Stimulated activated CD8-positive, alpha-beta memory T cell treated with anti-CD3 and anti-CD28 coated beads, Interleukin-15, amount 100 ng/mL, for 1 hour (primary cell): ENCODE data around the gene CDK14.

Source experiments
- DNase-seq: peaks from one replicate; pipeline ENCODE4 v3.0.0-alpha.2; 2020; ENCODE audit warnings: low read depth

The CDK14 gene

GRCh38 chr7:90681336-90682022 is 85.4 kb downstream of the CDK14 start:
- no peak for DNase-seq

GRCh38 chr7:90686146-90686545 is 90.0 kb downstream of the CDK14 start:
- DNase-seq: no peak

- no peak for DNase-seq
These were observed 92.7 kb downstream of the CDK14 start for GRCh38 chr7:90688810-90689209.

GRCh38 chr7:90689260-90689659 is 93.1 kb downstream of the CDK14 start:
- DNase-seq: no peak

GRCh38 chr7:90690159-90690858 is 94.2 kb downstream of the CDK14 start:
- no peak for DNase-seq

DNA sequence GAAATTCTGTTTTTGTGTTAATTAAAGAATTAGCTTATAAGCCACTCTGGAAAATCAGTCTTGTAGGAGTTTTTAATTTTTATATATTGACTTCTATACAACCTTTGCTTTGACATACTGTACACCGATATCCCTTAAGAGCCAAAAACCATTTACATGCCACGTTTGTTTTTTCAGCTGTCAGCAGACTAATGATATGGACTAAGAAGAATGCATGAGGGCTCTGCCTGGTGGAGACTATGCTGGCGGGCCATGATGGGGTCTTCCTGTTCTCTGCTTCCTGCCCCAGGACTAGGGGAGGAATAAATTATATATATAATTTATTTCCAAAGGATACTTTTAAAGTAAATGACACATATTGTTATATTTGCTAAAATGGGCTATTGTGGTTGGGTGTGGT is 96.3 kb downstream of the CDK14 start:
- no peak for DNase-seq

GRCh38 chr7:90692947-90693346 is 96.8 kb downstream of the CDK14 start:
- DNase-seq: no peak

DNA sequence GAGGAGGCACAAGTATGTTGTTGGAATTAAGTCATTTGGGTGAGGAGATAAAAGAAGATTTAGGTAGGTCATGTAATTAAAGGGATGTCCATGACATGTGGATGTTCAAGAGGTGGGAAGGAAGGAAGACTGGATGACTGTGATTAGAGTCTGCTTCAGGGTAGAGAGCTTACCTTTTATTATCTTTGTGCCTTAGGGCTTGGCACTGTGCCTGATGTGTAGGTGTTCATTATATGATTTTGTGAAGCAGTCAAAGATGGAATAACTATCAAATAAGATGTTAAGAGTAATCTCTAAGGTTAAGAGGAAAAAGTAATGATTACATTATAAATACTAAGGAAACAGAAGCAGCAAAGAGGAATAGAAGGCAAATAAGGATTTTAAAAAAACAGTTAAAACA is 97.8 kb downstream of the CDK14 start:
- no peak for DNase-seq

DNA sequence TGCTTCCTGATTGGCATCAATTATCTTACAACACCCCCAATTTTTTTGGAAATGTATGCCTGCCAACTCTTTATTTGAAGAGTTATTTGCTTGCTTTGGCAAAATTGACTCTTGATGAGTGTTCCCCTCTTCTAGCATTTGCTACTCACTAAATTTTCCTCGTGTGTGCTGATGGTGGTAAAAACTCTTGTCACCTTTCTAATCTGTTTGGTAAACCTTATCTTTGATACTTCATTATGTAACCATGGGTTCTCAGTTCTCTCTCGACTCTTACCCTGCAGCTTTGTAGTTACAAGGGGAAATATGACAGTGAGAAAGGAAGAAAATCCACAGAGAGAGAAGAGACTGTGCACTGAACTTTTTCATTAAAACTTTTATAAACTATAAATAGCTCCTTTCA is 102.5 kb downstream of the CDK14 start:
- DNase-seq: no peak

GRCh38 chr7:90701021-90701420 is 104.9 kb downstream of the CDK14 start:
- DNase-seq: no peak

DNA sequence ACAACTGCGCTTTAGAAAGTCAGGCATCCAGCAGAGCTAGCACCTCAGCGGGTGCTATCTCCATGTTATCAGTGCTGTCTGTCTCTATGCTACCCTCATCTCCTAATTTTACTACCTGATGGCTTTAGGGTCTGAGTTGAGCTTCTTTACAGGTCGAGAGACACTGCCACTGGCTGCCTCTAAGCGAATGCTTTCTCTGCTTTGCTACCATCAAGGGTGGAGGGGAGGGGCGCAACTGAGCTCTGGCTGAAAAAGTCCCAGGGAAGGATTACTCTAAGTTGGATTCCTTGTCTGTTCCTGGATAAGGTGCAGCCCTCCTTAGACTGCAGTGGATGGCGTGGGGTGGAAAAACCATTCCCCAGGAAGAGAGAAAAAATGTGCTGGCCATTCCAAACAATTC is 105.7 kb downstream of the CDK14 start:
- no peak for DNase-seq

DNA sequence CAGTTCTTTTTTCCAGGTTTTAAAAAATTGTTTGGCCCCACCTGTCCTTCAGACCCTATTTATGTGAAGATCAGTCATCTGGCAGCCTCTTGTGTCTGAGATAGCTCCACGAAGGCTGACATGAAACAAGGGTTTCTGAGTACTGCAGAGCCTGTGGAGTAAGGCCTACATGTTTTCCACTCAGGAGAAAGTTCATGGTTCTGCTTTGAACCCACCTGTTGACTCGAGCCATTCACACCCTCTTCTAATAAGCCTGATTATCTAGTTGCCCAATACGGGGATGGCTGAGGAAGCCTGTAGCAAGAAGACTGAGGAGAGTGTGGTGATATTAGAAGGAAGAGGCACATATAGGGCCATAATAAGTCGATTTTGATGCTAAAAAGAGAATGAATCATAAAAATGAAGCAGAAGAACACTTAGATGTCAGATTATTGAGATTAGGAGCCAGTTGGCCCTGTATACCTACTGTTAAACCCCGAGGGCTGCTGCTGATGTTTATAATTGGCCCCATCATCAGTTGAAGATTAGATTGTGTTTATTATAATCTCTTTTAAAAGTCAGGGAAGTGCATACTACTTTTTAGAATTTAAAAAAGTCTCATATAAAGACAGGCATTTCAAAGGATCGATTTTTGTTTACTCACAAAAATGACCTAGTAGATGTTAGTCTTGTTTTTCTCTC is 109.4 kb downstream of the CDK14 start:
- no peak for DNase-seq

GRCh38 chr7:90706072-90706716 is 110.1 kb downstream of the CDK14 start:
- no peak for DNase-seq

- no peak for DNase-seq
These were observed 112.8 kb downstream of the CDK14 start for GRCh38 chr7:90708841-90709317.

GRCh38 chr7:90709501-90710465 is 113.7 kb downstream of the CDK14 start:
- no peak for DNase-seq

- no peak for DNase-seq
These were observed 114.3 kb downstream of the CDK14 start for GRCh38 chr7:90710466-90710850.

DNA sequence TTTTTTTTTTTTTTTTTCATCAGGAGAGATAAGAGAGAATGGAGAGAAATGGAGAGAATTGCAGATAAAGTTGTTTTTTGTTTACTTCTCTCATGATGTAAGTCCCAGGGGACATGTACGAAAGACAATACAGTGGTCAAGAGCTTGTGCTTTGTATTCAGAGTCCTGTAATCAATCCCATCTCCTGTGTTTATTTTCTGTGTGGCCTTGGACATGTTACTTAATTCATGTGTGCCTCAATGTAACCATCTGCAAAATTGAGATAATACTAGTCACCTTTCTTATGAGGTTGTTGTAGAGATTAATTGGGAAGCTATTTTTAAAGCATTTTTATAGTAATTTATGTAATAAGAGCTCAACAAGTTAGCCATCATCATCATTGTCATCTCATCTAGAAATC is 117.5 kb downstream of the CDK14 start:
- DNase-seq: no peak

GRCh38 chr7:90715067-90715466 is 118.9 kb downstream of the CDK14 start:
- DNase-seq: no peak

DNA sequence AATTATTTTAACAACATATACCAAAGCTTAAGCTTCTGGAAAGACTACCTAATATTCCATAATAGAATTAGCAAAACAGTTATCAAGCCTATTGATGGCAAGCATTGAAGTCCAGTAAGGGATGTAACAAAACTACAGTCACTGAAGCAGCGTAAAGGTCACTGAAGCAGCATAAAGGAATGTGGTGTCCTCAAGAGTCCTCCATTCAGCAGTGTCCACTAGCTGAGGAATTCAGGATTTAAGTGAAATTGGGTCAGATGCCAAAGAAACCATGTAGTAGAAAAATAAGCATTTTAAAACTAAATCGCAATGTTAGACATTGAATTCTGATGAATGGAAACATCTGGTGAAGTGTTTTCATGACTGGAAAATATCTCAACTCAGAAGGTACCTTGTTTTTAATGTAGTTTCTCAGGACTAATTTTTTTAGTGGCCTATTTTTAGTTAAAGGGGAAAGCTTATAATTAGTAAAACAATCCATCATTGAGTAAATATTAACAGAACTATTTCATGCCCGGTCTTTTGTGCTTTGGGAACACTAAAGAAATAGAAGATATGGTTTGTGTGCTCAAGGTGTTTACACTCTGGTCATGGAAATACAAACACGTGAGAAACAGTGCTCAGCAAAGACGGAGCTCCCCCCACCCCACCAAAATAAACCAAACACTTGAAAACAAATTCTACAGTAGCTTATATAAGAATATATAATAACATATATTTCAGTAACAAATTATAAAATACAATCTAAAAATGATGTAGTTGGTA is 121.4 kb downstream of the CDK14 start:
- DNase-seq: no peak

DNA sequence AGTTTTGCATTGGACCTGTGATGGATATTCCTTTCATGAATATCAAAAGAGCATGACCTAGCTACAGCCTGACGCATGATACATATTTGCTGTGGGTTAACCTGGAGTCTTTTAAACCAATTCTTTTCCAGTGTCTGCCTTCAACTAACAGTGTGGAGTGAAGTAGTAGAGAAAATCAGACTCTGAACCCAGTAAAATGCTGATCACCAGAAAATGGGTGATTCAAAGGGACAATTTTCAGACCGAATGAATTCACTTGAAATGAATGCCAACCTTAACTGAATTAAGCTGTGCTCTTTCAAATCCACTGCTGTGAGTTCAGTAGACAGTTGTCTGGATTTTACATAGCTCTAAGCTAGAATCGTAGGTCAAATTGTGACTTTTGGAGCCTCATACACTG is 123.0 kb downstream of the CDK14 start:
- no peak for DNase-seq
